Parathyroid adenoma (tissue), 2 donors: ENCODE data around the gene SH3GLB2.

Experiments
- H2AFZ ChIP-seq: fragments of 300-600 bp; sonication (generic); one replicate; pipeline ENCODE4 v1.7.0; 2017; ENCODE audit warnings: antibody characterized with exemption, mild to moderate bottlenecking
- H3K27ac ChIP-seq: fragments of 300-600 bp; sonication (generic); one replicate; pipeline ENCODE4 v1.7.0; 2017
- H3K27me3 ChIP-seq: fragments of 300-600 bp; sonication (generic); one replicate; pipeline ENCODE4 v1.7.0; 2017; ENCODE audit warnings: low read length; ENCODE audit not compliant: control insufficient read depth, insufficient read depth
- H3K36me3 ChIP-seq: fragments of 300-600 bp; sonication (generic); one replicate; pipeline ENCODE4 v1.7.0; 2017; ENCODE audit warnings: low read length; ENCODE audit not compliant: control insufficient read depth, insufficient read depth
- H3K4me1 ChIP-seq: fragments of 300-600 bp; sonication (generic); one replicate; pipeline ENCODE4 v1.7.0; 2017; ENCODE audit warnings: control low read depth
- H3K4me2 ChIP-seq: fragments of 300-600 bp; sonication (generic); one replicate; pipeline ENCODE4 v1.7.0; 2017; ENCODE audit warnings: low read length
- H3K4me3 ChIP-seq: fragments of 300-600 bp; sonication (generic); one replicate; pipeline ENCODE4 v1.7.0; 2017; ENCODE audit warnings: low read depth, low read length
- H3K79me2 ChIP-seq: fragments of 300-600 bp; sonication (generic); one replicate; pipeline ENCODE4 v1.7.0; 2017; ENCODE audit warnings: control low read depth
- H3K9ac ChIP-seq: fragments of 300-600 bp; sonication (generic); one replicate; pipeline ENCODE4 v1.7.0; 2017; ENCODE audit warnings: mild to moderate bottlenecking
- H3K9me3 ChIP-seq: fragments of 300-600 bp; sonication (generic); one replicate; pipeline ENCODE4 v1.7.0; 2017; ENCODE audit warnings: low read length; ENCODE audit not compliant: control insufficient read depth
- CTCF ChIP-seq: fragments of 300-600 bp; sonication (generic); IDR thresholded peaks from one replicate; pipeline ENCODE4 v1.7.0; 2017; ENCODE audit warnings: antibody characterized with exemption, mild to moderate bottlenecking
- donor health status: primary hyperparathyroidism.

SH3GLB2 gene

DNA sequence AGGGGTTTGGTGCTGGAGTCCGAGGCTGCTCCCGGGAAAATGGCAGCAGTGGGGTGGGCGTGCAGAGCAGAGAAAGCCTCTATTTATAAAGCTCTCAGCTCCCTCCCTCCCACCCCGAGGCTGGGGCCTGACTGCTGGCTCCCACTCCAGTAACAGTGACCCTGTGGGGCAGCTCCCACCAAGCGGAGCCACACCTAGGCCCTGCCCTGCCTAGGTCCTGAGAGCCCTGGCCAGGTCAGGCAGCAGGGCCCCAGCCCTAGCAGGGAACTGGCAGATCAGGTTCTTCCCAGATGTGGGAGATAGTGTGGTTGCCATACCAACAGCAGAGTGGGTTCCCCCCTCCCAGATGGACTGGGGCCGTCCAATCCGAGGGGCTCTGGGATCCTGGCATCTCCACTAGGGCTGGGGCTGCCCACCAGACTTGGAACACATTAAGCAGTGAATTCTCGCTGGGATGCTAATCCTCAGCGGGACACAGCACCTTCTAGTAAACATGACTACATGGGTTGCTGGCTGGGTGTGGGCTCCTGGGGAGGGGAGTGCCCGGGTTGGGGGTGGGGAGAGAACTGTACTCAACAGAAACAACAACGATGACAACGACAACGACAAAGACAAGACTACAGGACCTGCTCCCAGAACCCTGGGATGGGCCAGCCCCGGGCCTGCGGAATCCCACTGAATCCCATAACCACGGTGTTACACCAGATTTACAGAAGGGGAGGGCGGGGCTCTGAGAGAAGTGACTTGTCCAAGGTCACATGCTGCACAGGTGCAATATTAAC, 1.5 kb downstream of the SH3GLB2 start:
- no peaks in the 10 kb centered on the region for H3K36me3 ChIP-seq
- H3K9ac ChIP-seq: no peak overlapping the region
- no peak overlapping the region for H2AFZ ChIP-seq
- peak overlapping the region; percentile 87 for H3K4me2 ChIP-seq
- TF ChIP-seq CTCF: no peak
- H3K9me3 ChIP-seq: no peaks in the 10 kb centered on the region
- peaks cover 13% of the 10 kb centered on the region for H3K4me1 ChIP-seq
- H3K27me3 ChIP-seq: no peaks in the 10 kb centered on the region
- H3K79me2 ChIP-seq: peaks cover 6% of the 10 kb centered on the region
- H3K4me3 ChIP-seq: peak overlapping the region; percentile 69
- peak overlapping the region; percentile 92 for H3K27ac ChIP-seq

DNA sequence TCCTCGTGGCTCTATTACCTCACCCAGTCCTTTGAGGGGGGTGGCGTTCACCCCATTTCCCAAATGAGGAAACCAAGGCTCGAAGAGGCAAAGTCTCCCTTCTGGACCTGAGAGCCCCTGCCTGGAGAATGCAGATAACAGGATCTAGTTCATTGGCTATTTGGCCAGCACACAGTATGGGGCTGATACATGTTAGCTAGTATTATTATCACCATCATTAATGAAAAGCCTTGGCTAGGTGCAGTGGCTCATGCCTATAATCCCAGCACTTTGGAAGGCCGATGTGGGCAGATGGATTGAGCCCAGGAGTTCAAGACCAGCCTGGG, 4.3 kb downstream of the SH3GLB2 start:
- H3K4me1 ChIP-seq: peaks cover 13% of the 10 kb centered on the region
- no peak overlapping the region for H3K4me3 ChIP-seq
- H3K27me3 ChIP-seq: no peaks in the 10 kb centered on the region
- peaks cover 12% of the 10 kb centered on the region for H3K79me2 ChIP-seq
- H2AFZ ChIP-seq: no peak overlapping the region
- peak overlapping the region; percentile 50 for H3K27ac ChIP-seq
- H3K36me3 ChIP-seq: no peaks in the 10 kb centered on the region
- H3K9me3 ChIP-seq: no peaks in the 10 kb centered on the region
- H3K9ac ChIP-seq: no peak overlapping the region
- no peak for TF ChIP-seq CTCF
- H3K4me2 ChIP-seq: no peak overlapping the region

DNA sequence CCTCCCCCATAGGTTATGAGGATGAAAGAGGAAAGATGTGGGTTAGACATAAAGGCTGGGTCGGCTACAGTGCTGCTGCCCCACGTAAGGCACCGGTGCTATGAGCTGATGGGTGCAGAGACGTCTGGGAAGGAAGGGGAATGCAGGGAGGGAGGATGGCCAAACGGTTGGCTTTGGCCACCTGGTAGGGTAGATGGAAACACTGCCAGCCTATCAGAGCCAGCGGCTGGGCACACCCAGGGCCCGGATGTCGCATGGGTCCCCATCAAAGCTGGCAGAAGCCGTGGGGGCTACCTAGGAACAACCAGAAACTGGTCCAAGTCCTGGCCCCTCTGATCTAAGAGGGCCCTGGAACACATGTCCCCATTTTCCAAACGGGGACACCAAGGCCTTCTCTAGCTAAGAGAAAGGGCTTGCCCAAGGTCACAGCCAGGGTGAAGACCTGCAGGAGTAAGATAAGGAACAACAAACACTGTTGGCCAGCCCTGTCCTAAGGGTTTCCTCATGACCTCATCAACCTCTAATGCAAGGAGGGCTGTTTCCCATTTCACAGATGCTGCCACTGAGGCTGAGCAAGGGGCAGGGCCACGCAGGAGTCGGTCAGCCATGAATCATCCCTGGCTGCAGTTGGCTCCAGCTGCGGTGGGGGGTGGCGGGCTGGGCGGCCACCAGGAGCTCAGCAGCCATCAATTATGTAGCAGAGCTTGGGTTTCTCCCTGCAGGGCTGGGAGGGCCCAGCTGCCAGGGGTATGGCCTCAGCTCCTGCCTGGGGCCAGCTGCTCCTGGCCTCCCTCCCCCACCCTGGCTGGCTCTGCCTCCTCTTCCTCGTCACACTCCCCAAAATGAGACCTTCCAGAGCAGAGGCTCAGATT, 4.9 kb downstream of the SH3GLB2 start:
- Histone ChIP-seq H2AFZ (no peak overlapping the region), H3K4me1 (peaks cover 13% of the 10 kb centered on the region), H3K27ac (peak overlapping the region; percentile 50), H3K4me3 (no peak overlapping the region), H3K9me3 (no peaks in the 10 kb centered on the region), H3K79me2 (peaks cover 12% of the 10 kb centered on the region), H3K4me2 (no peak overlapping the region), H3K36me3 (no peaks in the 10 kb centered on the region), H3K27me3 (no peaks in the 10 kb centered on the region), H3K9ac (no peak overlapping the region)
- no peak for TF ChIP-seq CTCF

GRCh38 chr9:129022037-129022436, 6.1 kb downstream of the SH3GLB2 start:
- no peaks in the 10 kb centered on the region for H3K27me3 ChIP-seq
- H3K9me3 ChIP-seq: no peaks in the 10 kb centered on the region
- H3K4me2 ChIP-seq: no peak overlapping the region
- no peak overlapping the region for H3K4me3 ChIP-seq
- H3K9ac ChIP-seq: no peak overlapping the region
- TF ChIP-seq CTCF: no peak
- no peaks in the 10 kb centered on the region for H3K36me3 ChIP-seq
- H2AFZ ChIP-seq: no peak overlapping the region
- H3K4me1 ChIP-seq: peaks cover 13% of the 10 kb centered on the region
- peaks cover 12% of the 10 kb centered on the region for H3K79me2 ChIP-seq
- H3K27ac ChIP-seq: peak overlapping the region; percentile 50
